A549 (cell line): ENCODE data around the gene EFNA5.

Source experiments
- JUNB ChIP-seq: fragments of >200 bp; sonication (Bioruptor Twin); formaldehyde crosslinking; IDR thresholded peaks from 2 replicates; pipeline ENCODE4 v1.6.1; 2016
- TF ChIP-seq, protein P1 (sequence below): fragments of >200 bp; sonication (Bioruptor Twin); formaldehyde crosslinking; IDR thresholded peaks from 3 replicates; pipeline ENCODE4 v1.5.1; 2016

DNA sequence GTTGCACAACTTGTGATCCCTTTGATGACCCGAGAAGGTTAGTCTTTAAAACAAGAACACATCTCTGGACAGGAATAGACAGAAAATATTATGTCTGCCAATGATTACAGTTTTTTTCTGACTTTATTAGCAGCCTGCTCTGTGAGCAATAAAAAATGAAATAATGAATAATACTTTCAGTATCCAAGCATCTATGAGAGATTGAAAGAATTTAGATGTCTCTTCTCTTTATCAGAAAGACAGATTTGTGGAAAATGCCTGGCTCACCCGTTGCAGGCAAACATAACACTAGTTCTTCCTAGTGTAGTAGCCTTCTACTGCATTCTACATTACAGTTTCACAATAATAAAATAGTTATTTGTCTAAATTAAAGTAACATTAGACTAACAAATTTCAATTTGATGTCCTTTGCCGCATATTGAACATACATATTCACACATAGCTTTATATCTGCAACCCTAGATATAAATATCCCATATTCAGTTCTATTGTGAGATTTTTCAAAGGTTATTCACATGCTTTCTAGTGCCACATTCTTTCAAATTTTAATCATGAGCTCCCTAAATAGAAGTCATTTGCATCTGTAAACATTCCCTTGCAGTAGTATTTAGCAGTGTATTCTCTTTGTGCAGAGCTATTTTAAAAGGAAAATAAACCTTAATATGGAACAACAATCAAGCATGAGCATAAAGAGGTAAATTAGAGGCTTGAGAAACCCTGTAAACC, 267.3 kb downstream of the EFNA5 start:
- TF ChIP-seq JUNB = no peak
- TF ChIP-seq, protein P1, sequence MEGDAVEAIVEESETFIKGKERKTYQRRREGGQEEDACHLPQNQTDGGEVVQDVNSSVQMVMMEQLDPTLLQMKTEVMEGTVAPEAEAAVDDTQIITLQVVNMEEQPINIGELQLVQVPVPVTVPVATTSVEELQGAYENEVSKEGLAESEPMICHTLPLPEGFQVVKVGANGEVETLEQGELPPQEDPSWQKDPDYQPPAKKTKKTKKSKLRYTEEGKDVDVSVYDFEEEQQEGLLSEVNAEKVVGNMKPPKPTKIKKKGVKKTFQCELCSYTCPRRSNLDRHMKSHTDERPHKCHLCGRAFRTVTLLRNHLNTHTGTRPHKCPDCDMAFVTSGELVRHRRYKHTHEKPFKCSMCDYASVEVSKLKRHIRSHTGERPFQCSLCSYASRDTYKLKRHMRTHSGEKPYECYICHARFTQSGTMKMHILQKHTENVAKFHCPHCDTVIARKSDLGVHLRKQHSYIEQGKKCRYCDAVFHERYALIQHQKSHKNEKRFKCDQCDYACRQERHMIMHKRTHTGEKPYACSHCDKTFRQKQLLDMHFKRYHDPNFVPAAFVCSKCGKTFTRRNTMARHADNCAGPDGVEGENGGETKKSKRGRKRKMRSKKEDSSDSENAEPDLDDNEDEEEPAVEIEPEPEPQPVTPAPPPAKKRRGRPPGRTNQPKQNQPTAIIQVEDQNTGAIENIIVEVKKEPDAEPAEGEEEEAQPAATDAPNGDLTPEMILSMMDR = no peak
